Glomerular visceral epithelial cell (primary cell): ENCODE measurements around the gene FRMD5.
"Not testable (repeated sequence)": the region's sequence is repeated elsewhere in the genome, so short reads cannot be mapped to it uniquely, and the experiment has no call there.

Source experiments
- DNase-seq: peaks from one replicate; pipeline ENCODE4 v3.0.0-alpha.2; 2016; ENCODE audit errors: extremely low spot score

Gene FRMD5

DNA sequence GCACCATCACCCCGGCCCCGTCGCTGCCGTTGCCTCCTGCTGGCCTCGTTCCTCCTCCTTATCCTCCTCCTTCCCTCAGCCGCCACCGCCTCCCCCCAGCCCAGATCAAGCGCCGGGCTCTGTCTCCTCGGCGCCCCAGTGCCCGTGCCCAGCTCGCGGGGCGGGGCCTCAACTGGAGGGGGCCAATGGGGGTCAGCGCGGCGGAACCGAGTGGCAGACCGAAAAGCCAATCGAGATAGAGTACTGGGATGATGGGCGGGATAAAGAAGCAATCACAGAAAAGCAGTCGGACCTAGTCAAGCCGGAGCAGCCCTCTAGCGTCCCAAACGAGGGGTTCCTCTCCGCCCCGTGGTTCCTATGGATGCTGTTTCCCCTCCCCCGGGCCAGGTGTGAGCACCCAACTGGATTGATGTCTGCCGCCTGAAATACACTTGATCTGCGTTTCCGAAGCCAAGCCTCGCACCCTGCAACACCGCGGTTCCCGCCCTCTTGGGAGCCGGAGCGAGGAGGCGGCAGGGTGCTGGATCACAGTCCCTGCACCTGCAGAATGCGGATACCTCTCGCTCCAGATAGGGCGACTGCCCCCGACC lies at the start of gene FRMD5:
TSS of gene FRMD5 (minus strand) at position 121 of the 590 bp plus-strand sequence.
- DNase-seq: peak; percentile 97

GRCh38 chr15:44243829-44244228 lies 48.8 kb upstream of the FRMD5 start:
- no peak for DNase-seq

- no peak for DNase-seq
These were observed 48.1 kb upstream of the FRMD5 start for GRCh38 chr15:44243141-44243540.

- DNase-seq: no peak
These were observed 36.8 kb upstream of the FRMD5 start for GRCh38 chr15:44231842-44232241.

DNA sequence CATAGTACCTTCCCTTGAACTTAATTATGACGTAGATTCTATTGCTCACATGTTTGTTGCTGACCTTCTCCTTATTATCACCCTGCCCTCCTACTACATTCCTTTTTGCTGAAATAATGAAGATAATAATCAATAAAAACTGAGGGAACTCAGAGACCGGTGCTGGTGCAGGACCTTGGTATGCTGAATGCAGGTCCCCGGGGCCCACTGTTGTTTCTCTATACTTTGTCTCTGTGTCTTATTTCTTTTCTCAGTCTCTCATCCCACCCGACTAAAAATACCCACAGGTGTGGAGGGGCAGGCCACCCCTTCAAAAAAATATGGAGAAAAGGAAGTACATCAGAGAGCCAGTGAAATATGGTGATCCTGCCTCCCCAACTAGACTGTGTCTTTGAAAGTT lies 34.2 kb upstream of the FRMD5 start:
- DNase-seq: not testable (repeated sequence)

GRCh38 chr15:44227584-44227983 lies 32.5 kb upstream of the FRMD5 start:
- no peak for DNase-seq

DNA sequence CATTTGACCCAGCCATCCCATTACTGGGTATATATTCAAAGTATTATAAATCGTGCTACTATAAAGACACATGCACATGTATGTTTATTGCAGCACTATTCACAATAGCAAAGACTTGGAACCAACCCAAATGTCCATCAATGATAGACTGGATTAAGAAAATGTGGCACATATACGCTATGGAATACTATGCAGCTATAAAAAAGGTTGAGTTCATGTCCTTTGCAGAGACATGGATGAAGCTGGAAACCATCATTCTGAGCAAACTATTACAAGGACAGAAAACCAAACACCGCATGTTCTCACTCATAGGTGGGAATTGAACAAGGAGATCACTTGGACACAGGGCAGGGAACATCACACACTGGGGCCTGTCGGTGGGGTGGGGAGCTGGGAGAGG lies 31.9 kb upstream of the FRMD5 start:
- DNase-seq: not testable (repeated sequence)

GRCh38 chr15:44222478-44222877 lies 27.4 kb upstream of the FRMD5 start:
- DNase-seq: no peak

- no peak for DNase-seq
These were observed 24.0 kb upstream of the FRMD5 start for GRCh38 chr15:44219073-44219472.

GRCh38 chr15:44216958-44217357 lies 21.9 kb upstream of the FRMD5 start:
- DNase-seq: peak; percentile 4

GRCh38 chr15:44215594-44215993 lies 20.5 kb upstream of the FRMD5 start:
- peak; percentile 75 for DNase-seq

GRCh38 chr15:44208956-44209355 lies 13.9 kb upstream of the FRMD5 start:
- DNase-seq: no peak

- peak; percentile 72 for DNase-seq
These were observed 12.6 kb upstream of the FRMD5 start for GRCh38 chr15:44207643-44208042.

- no peak for DNase-seq
These were observed 4.3 kb upstream of the FRMD5 start for GRCh38 chr15:44199393-44199792.

DNA sequence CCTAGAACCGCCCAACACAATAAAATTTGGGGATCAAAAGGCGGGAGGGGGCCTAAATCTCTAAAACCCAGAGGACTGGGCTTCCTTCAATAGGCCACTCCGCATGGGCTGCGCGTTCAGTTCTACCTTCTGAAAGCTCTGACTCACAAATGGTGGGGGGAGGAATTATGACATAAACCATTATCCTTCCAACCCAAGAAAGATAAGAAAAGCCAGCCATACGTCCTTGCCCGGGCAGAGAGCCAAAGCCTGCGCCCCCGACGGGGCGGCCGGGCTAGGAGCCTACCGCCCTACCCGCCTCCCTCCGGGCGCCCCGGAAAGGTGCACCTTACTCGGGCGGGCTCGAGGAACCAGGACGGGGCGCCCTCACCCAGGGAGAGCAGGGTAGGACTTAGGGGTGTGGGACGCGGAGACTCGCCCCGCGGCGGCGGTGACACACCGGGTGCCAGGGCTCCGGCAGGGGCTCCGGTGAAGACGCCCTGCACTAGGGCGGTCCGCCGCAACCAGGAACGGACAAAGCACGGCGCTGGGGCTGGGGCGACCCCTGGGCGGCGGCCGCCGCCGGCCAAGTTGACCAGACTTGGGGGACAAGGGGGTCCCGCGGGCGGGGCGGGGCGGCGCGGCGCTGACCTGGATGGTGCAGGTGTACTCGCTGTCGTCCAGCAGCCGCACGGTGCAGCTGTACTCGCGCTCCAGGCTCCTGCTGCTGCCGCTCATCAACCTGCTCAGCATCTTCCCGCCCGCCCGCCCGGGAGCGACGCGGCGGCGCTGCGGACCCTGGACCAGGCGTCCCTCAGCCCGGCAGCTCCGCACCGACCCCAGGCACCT lies 534 bp downstream of the FRMD5 start:
- peak; percentile 75 for DNase-seq

DNA sequence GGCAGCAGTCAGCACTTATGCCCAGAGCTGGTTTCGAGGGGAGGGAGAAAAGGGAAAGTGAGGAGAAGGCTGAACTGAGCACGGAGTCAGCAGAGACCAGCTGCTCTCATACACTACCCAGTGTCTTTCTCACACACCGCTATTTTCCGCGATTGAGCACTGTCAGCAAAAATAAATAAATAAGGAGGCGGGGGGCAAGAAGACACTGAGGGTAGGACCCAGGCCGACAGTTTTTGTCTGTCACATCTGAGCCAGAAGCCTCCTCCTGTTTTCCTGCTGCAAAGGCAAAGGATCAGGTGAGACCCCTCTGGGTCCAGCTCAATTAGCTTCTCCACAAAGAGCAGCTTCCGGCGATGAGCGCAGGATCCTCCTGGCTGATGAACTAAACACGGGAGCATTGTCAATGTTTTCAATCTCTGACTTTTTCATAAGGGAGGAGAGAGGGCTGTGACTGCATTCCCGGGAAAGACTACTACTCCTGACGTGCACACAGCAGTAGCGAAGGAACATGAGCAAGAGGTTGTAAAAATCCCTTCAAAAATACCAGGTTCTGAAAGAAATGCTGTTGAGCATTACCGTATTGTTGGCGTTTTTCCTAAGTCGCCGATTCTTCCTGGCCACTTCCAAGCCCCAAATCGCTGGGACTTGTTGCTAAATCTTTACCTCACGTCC lies 1.3 kb downstream of the FRMD5 start:
- peak; percentile 28 for DNase-seq

DNA sequence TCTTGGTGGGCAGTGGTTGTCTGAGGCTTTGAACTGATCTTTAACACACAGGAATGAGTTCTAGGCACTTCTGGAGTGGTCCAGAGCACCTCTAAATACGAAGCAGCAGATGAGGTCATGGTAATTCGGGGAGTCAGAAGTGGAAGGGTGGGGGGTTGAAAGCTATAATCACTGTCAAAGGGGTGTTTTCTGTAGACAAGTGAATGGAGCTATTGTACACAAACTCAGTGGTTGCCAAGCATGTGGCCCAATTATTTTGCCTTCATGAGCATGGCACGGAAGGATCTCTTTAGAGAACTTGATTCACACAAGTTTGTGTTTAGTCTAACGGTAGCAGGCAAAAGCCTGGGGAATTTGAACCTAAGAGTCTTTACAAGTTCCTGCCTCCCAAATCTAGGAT lies 6.3 kb downstream of the FRMD5 start:
- no peak for DNase-seq

- no peak for DNase-seq
These were observed 8.4 kb downstream of the FRMD5 start for GRCh38 chr15:44186705-44187104.

DNA sequence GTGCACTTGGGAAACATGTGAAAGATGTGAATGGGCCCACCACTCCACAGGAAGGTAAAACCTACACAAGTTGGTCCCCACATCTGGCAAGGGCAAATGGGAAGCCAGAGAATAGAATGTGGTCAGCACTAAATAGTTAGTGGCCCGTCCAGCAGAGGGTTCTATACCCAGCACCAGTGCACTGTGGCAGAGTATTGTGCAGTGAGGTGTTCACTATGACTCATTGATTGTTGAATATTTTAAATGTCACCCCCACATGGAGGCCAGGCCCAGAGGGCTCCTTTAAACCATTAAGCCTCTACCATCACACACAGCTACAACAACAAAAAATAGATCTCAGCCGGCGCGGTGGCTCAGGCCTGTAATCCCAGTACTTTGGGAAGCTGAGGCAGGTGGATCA lies 11.7 kb downstream of the FRMD5 start:
- peak; percentile 16 for DNase-seq

DNA sequence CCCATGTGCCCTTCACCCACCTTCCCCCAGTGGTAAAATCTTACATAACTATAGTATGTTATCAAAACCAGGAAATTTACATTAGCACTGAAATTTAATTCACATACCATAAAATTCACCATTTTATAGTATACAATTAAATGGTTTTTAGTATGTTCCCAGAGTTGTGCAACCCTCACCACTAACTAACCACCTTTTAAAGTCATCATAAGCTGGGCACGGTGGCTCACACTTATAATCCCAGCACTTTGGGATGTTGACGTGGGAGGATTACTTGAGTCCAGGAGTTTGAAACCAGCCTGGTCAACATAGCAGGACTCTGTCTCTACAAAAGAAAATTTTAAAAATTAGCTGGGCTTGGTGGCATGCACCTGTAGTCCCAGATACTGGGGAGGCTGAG lies 13.7 kb downstream of the FRMD5 start:
- DNase-seq: no peak

DNA sequence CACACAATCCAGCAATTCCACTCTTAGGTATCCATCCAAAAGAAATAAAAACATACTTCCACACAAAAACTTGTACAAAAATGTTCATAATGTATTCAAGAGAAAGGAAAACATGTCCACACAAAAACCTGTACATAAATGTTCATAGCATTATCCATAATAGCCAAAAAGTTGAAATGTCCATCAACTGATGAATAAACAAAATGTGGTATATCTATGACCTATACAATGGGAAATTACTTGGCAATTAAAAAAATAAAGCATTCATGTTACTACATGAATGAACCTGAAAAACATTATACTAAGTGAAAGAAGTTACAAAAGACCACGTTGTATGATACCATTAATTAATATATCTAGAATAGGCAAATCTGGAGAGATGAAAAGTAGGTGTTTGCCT lies 17.9 kb downstream of the FRMD5 start:
- no peak for DNase-seq

DNA sequence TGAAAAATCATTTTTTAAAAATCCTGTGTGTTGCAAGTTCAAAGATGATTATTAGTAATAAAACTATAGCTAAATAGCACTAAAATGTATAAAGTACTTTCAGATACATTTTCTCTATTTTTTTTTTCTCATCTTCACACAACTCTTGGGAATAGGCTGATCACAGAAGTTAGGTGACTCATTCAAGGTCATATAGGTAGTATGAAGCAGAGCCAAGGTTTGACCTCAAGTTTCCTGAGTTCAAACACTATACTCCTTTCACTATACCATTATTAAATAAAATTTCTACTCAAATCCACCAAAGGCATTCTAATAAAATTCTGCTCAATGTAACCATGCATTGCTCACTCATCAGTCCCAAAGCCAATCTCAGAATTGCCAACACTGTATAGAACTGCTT lies 21.3 kb downstream of the FRMD5 start:
- DNase-seq: no peak

DNA sequence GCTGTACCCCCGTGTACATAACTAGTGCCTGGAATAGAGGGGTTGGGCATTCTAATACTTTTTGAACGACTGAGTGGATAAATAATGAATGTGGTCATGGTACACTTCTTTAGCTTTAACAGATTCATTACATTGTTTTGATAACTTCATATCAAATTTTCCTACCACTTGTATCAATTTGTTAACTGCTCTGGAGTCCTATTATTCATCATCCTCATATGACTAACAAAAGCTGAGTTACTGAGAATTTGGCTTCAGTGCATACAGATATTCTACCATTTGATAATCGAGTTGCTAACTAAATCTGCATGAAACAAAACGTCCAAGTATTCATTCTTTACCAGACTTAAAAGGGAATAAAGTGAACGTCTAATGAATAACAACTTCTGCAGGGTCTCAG lies 31.7 kb downstream of the FRMD5 start:
- no peak for DNase-seq
